PC-9 (cell line): ENCODE measurements around the gene KATNAL1. TPM values are rescaled to one million over a fixed set of nuclear protein-coding genes. Genes with fewer than 3 reads are reported as not detected.

ENCODE experiments used
- BruUV-seq: library from RNA; stranded (reverse); fragments of 400-500 nt; replicated peaks from 2 replicates; lab custom pipeline; 2021; lab: Mats Ljungman, UMichigan
- CTCF ChIA-PET: fragments of 300-600 bp; sonication (Branson Sonifier 250); formaldehyde crosslinking; loops from one replicate; lab custom pipeline; 2022; ENCODE audit warnings: antibody characterized with exemption; lab: Charles Lee
- POLR2A ChIA-PET: fragments of 300-600 bp; sonication (Branson Sonifier 250); formaldehyde crosslinking; loops from one replicate; lab custom pipeline; 2022; ENCODE audit warnings: antibody characterized with exemption; ENCODE audit not compliant: unreplicated experiment; lab: Charles Lee
- DNase-seq, 2 experiments: peaks; one replicate each; pipeline versions ENCODE4 v3.0.0 to v3.0.0-alpha.2; 2015 to 2022; ENCODE audit warnings: mixed read lengths in 1 of 2
- H2AFZ ChIP-seq: fragments of 200-600 bp; sonication (generic); 2 replicates; pipeline ENCODE4 v1.8.1; 2017; ENCODE audit warnings: antibody characterized with exemption
- H3F3A ChIP-seq: fragments of 200-600 bp; sonication (generic); 2 replicates; pipeline ENCODE4 v1.8.1; 2017; ENCODE audit warnings: antibody characterized with exemption, mild to moderate bottlenecking, low read depth; ENCODE audit not compliant: insufficient read depth
- H3K27ac ChIP-seq: fragments of 200-600 bp; sonication (generic); 2 replicates; pipeline ENCODE4 v1.6.1; 2016; ENCODE audit warnings: mixed run types
- H3K27me3 ChIP-seq: fragments of 200-600 bp; sonication (generic); 2 replicates; pipeline ENCODE4 v1.6.1; 2016; ENCODE audit warnings: low read depth, mixed run types; ENCODE audit not compliant: insufficient read depth
- H3K36me3 ChIP-seq: fragments of 200-600 bp; sonication (generic); 2 replicates; pipeline ENCODE4 v1.6.1; 2016; ENCODE audit warnings: low read depth, mixed run types
- H3K4me1 ChIP-seq: fragments of 200-600 bp; sonication (generic); replicated peaks from 2 replicates; pipeline ENCODE4 v1.6.1; 2016; ENCODE audit warnings: mixed run types; ENCODE audit not compliant: insufficient read depth
- H3K4me2 ChIP-seq: fragments of 200-600 bp; sonication (generic); 2 replicates; pipeline ENCODE4 v1.6.1; 2017; ENCODE audit warnings: mixed run types
- H3K4me3 ChIP-seq: fragments of 200-600 bp; sonication (generic); 2 replicates; pipeline ENCODE4 v1.6.1; 2016; ENCODE audit warnings: mixed run types
- H3K79me2 ChIP-seq: fragments of 200-600 bp; sonication (generic); 2 replicates; pipeline ENCODE4 v1.6.1; 2017; ENCODE audit warnings: low read depth, mixed run types
- H3K9me2 ChIP-seq: fragments of 200-600 bp; sonication (generic); 2 replicates; pipeline ENCODE4 v1.8.1; 2017; ENCODE audit warnings: mild to moderate bottlenecking; ENCODE audit not compliant: insufficient read depth
- H3K9me3 ChIP-seq: fragments of 200-600 bp; sonication (generic); 2 replicates; pipeline ENCODE4 v1.8.1; 2016; ENCODE audit warnings: low read depth; ENCODE audit not compliant: insufficient read depth
- H4K20me1 ChIP-seq: fragments of 200-600 bp; sonication (generic); 2 replicates; pipeline ENCODE4 v1.8.1; 2017; ENCODE audit not compliant: insufficient read depth
- EZH2 ChIP-seq: fragments of 200-600 bp; sonication (generic); IDR thresholded peaks from 2 replicates; pipeline ENCODE4 v1.8.0; 2017; ENCODE audit warnings: antibody characterized with exemption, low read depth
- intact Hi-C: fragments of 100-400 bp; cut with micrococcal nuclease; formaldehyde crosslinking; loops from one replicate; pipeline ENCODE4 v1.10.0; 2022; ENCODE audit not compliant: unreplicated experiment
- total RNA-seq: library from RNA; stranded (reverse); gene quantifications from 2 replicates; pipeline ENCODE4 v1.2.3, GENCODE V29; 2021
- TF ChIP-seq, protein P1 (sequence below): fragments of 200-600 bp; sonication (generic); conservative IDR thresholded peaks from 2 replicates; pipeline ENCODE4 v1.6.1; 2017; ENCODE audit warnings: mixed run types, antibody characterized with exemption, mild to moderate bottlenecking, moderate library complexity

KATNAL1 gene
- total RNA-seq, 1 experiment from 2014 or later, result 11.8 TPM

DNA sequence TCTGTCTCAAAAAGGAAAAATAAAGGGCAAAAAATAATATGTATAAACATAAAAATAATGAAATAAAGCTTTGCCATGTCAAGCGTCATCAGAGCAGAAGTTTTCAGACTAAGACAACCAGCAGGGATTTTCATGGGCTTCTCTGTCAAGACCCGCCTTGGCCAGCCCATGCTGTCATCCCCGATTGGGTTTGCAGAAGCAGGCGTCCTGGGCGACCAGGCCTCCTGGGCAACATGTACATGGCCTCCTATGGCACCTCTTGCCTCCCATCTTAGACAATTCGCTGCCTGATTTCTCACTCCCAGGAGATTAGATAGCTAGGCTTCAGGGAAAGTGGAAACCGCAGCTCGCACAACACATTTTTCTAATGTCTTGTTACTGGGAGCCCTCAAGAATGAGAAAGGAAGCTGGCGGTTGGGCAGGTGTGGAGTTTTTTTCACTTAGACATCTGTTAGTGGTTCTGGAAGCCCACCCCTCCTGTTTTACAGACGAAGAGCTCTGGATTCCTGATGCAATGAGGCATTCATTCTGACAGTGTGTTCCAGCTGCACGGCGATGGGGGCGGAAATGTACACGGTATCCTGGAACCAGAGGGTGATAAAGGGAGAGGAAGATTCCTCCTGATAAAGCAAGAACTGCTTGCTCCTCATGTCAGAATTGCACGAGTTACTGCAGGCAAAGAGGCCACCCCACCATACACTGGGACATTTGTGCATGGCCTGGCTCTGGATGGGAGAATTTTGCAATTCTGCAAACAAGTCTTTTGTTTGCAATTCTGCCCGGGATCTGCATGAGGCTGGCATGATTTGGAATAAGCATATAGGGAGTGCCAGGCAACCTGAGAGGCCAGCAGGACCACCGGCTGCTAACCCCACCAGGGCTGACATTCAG is 47.4 kb upstream of the KATNAL1 start:
- POLR2A ChIA-PET, result no interaction called here
- Histone ChIP-seq H3K9me2 (no peaks in the 10 kb centered on the region; the same call in 1 of the 2 replicates), H3F3A (no peaks in the 10 kb centered on the region), H3K4me1 (no peaks in the 10 kb centered on the region), H3K27ac (no peak overlapping the region), H2AFZ (no peak overlapping the region), H3K4me2 (no peak overlapping the region), H3K4me3 (no peak overlapping the region), H3K36me3 (no peaks in the 10 kb centered on the region), H3K9me3 (peaks cover 5% of the 10 kb centered on the region; the same call in 1 of the 2 replicates), H3K79me2 (no peaks in the 10 kb centered on the region), H4K20me1 (no peaks in the 10 kb centered on the region), H3K27me3 (no peaks in the 10 kb centered on the region)
- no peak for DNase-seq
- intact Hi-C loops, result no loop called here
- CTCF ChIA-PET, result no interaction called here
- BruUV-seq, result no TSS peak
- TF ChIP-seq, protein P1, sequence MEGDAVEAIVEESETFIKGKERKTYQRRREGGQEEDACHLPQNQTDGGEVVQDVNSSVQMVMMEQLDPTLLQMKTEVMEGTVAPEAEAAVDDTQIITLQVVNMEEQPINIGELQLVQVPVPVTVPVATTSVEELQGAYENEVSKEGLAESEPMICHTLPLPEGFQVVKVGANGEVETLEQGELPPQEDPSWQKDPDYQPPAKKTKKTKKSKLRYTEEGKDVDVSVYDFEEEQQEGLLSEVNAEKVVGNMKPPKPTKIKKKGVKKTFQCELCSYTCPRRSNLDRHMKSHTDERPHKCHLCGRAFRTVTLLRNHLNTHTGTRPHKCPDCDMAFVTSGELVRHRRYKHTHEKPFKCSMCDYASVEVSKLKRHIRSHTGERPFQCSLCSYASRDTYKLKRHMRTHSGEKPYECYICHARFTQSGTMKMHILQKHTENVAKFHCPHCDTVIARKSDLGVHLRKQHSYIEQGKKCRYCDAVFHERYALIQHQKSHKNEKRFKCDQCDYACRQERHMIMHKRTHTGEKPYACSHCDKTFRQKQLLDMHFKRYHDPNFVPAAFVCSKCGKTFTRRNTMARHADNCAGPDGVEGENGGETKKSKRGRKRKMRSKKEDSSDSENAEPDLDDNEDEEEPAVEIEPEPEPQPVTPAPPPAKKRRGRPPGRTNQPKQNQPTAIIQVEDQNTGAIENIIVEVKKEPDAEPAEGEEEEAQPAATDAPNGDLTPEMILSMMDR, result no peak
- TF ChIP-seq EZH2, result no peak

DNA sequence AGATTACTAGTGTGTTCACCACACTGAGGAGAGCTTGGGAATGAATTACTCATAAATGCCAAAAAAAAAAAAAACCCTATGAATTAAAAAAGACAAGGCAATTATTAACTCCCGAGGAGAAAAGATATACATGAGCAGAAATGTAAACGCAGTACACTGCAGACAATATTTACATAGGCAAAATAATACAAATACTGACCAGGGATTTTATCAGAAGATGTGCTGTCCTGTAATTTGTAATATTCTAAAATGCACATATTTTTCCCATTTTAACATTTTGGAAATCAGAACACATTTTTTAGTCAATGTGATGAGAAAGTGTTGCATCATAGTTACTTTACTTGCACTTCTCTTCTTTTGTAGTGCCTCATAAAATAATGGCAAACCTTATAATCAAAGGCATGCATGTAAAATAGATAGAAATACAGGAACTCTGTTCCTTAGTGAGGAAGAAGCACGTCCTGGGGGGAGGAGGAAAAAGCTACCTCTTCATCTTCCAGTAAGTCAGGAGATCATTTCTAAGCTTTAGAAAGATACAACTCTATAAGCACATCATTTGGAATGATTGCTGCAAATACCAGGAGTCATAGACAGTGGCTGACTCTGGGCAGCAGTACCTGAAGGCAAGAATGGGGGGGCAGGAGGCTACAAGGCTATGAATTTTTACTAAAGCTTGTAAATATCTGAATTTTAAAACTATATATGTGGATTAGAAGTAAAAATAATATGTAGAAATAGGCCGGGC is 46.3 kb upstream of the KATNAL1 start:
- H3K4me2 ChIP-seq, result no peak overlapping the region
- H3K27me3 ChIP-seq, result no peaks in the 10 kb centered on the region
- intact Hi-C loops, result no loop called here
- no TSS peak for BruUV-seq
- peaks cover 5% of the 10 kb centered on the region; the same call in 1 of the 2 replicates for H3K9me3 ChIP-seq
- no peaks in the 10 kb centered on the region for H3K36me3 ChIP-seq
- DNase-seq, result no peak
- POLR2A ChIA-PET, result no interaction called here
- H3K4me1 ChIP-seq, result no peaks in the 10 kb centered on the region
- CTCF ChIA-PET, result no interaction called here
- no peaks in the 10 kb centered on the region for H4K20me1 ChIP-seq
- H3K9me2 ChIP-seq, result no peaks in the 10 kb centered on the region; the same call in 1 of the 2 replicates
- H3K4me3 ChIP-seq, result no peak overlapping the region
- H3K79me2 ChIP-seq, result no peaks in the 10 kb centered on the region
- H2AFZ ChIP-seq, result no peak overlapping the region
- H3K27ac ChIP-seq, result no peak overlapping the region
- H3F3A ChIP-seq, result no peaks in the 10 kb centered on the region
- TF ChIP-seq, protein P1, result no peak
- TF ChIP-seq EZH2, result no peak

DNA sequence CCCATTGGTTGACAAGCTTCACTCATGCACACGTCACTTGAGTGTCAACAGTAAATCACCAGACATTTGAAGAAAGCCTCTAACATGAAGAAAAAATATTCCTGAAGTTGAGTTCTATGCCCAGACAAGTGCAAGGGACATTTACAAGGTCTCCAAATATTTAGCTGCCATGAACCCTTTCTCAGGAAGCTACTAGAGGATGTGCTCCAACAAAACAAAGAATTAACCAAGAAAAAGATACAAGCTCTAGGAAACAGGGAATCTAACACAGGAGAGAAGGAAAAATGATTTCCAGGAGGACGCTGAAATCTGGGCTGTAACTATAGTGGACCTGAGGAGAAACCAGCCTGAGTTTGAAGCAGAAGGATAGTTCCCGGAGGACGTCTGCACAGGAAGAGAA is 45.7 kb upstream of the KATNAL1 start:
- TF ChIP-seq EZH2, result no peak
- TF ChIP-seq, protein P1, result no peak
- H3K36me3 ChIP-seq, result no peaks in the 10 kb centered on the region
- H3K27me3 ChIP-seq, result no peaks in the 10 kb centered on the region
- DNase-seq, result no peak
- no peaks in the 10 kb centered on the region for H3F3A ChIP-seq
- H3K4me3 ChIP-seq, result no peak overlapping the region
- no peaks in the 10 kb centered on the region for H4K20me1 ChIP-seq
- no peaks in the 10 kb centered on the region for H3K79me2 ChIP-seq
- H3K4me1 ChIP-seq, result no peaks in the 10 kb centered on the region
- intact Hi-C loops, result no loop called here
- CTCF ChIA-PET, result no interaction called here
- H2AFZ ChIP-seq, result no peak overlapping the region
- H3K9me3 ChIP-seq, result peaks cover 5% of the 10 kb centered on the region; the same call in 1 of the 2 replicates
- no TSS peak for BruUV-seq
- no peak overlapping the region for H3K4me2 ChIP-seq
- H3K27ac ChIP-seq, result no peak overlapping the region
- no peaks in the 10 kb centered on the region; the same call in 1 of the 2 replicates for H3K9me2 ChIP-seq
- POLR2A ChIA-PET, result no interaction called here
